ENCODE data around the gene FOSL2.

Gene FOSL2

DNA sequence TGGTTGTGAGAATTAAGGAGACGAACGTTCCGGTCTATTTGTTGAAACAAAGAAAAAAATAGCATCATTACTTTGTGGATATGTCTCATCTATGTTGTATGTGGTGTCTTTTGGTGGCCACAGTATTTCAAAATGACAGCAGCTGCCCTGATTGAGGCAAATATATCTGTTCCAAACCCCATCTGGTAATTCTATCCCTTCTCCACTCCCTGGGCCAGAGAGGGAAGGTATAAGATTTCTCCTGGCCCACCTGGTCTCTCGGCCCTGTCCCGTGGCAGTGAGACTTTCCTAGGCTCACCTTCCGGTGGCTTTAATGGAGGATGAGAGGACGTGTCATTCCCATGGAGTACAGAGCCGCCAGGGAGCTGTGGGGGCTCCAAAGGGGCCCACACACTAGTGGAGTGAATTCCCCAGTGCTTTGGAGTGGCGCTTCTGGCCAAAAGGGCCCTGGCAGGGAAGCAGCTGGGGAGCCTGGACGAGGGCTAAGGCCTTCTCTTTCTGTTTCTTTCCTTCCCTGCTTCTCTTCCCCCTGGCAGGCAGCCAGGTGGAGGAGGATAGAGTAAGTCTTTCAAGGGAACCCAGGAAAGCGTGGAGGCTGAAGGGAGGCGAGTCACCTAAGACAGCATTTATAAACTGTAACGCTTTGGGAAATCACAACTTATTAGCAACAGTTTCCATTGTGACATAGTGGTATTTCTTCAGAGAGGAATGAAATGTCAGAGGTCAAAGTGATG, 5.6 kb downstream of the FOSL2 start:
- H3K27ac ChIP-seq (replicated peaks): no peak overlapping the region
- H3K27me3 ChIP-seq (ENCODE audit: insufficient read depth, poor library complexity, severe bottlenecking): no peaks in the 10 kb centered on the region
- H3K4me3 ChIP-seq (replicated peaks; ENCODE audit: insufficient read depth, low read length): no peak overlapping the region
- DNase-seq (ENCODE audit: low read depth in 1 of 2, low spot score in 1 of 2): no peak
- TF ChIP-seq GABPA (IDR thresholded peaks at IDR 0.05; ENCODE audit: low read depth) (no peak), POLR2AphosphoS5 (IDR thresholded peaks at IDR 0.05; ENCODE audit: low read depth) (no peak), SPI1 (IDR thresholded peaks at IDR 0.05; ENCODE audit: borderline replicate concordance, low read depth) (no peak)
- TF ChIP-seq, protein P1, sequence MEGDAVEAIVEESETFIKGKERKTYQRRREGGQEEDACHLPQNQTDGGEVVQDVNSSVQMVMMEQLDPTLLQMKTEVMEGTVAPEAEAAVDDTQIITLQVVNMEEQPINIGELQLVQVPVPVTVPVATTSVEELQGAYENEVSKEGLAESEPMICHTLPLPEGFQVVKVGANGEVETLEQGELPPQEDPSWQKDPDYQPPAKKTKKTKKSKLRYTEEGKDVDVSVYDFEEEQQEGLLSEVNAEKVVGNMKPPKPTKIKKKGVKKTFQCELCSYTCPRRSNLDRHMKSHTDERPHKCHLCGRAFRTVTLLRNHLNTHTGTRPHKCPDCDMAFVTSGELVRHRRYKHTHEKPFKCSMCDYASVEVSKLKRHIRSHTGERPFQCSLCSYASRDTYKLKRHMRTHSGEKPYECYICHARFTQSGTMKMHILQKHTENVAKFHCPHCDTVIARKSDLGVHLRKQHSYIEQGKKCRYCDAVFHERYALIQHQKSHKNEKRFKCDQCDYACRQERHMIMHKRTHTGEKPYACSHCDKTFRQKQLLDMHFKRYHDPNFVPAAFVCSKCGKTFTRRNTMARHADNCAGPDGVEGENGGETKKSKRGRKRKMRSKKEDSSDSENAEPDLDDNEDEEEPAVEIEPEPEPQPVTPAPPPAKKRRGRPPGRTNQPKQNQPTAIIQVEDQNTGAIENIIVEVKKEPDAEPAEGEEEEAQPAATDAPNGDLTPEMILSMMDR (IDR thresholded peaks at IDR 0.05; ENCODE audit: insufficient read depth, low read length): no peak
- TF ChIP-seq, protein P2, sequence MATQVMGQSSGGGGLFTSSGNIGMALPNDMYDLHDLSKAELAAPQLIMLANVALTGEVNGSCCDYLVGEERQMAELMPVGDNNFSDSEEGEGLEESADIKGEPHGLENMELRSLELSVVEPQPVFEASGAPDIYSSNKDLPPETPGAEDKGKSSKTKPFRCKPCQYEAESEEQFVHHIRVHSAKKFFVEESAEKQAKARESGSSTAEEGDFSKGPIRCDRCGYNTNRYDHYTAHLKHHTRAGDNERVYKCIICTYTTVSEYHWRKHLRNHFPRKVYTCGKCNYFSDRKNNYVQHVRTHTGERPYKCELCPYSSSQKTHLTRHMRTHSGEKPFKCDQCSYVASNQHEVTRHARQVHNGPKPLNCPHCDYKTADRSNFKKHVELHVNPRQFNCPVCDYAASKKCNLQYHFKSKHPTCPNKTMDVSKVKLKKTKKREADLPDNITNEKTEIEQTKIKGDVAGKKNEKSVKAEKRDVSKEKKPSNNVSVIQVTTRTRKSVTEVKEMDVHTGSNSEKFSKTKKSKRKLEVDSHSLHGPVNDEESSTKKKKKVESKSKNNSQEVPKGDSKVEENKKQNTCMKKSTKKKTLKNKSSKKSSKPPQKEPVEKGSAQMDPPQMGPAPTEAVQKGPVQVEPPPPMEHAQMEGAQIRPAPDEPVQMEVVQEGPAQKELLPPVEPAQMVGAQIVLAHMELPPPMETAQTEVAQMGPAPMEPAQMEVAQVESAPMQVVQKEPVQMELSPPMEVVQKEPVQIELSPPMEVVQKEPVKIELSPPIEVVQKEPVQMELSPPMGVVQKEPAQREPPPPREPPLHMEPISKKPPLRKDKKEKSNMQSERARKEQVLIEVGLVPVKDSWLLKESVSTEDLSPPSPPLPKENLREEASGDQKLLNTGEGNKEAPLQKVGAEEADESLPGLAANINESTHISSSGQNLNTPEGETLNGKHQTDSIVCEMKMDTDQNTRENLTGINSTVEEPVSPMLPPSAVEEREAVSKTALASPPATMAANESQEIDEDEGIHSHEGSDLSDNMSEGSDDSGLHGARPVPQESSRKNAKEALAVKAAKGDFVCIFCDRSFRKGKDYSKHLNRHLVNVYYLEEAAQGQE (IDR thresholded peaks at IDR 0.05; ENCODE audit: insufficient replicate concordance, low read depth): no peak

DNA sequence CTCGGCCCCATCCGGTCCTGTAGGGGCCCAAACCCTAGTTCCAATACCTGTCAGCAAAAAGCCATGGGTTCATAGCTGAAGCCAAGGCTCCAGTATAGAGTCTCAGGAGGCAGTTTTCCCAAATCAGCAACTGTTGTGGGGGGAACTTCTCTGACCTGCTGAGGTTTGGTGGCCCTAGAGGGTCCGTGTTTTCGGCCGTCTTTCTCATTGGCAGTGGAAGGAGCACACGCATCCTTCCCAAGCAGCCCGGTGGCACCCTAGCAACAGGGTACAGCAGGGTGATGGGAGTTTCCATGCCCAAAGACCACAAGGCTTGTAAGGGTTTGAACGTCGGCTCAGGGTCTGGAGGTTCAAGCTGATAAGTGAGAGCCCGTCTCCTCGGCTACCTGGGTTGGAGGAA, 6.6 kb downstream of the FOSL2 start:
- Histone ChIP-seq H3K27ac (replicated peaks) (no peak overlapping the region), H3K27me3 (ENCODE audit: insufficient read depth, poor library complexity, severe bottlenecking) (no peaks in the 10 kb centered on the region), H3K4me3 (replicated peaks; ENCODE audit: insufficient read depth, low read length) (no peak overlapping the region)
- TF ChIP-seq, protein P1 (IDR thresholded peaks at IDR 0.05; ENCODE audit: insufficient read depth, low read length): no peak
- TF ChIP-seq, protein P2 (IDR thresholded peaks at IDR 0.05; ENCODE audit: insufficient replicate concordance, low read depth): no peak
- no peak for TF ChIP-seq SPI1 (IDR thresholded peaks at IDR 0.05; ENCODE audit: borderline replicate concordance, low read depth)
- TF ChIP-seq GABPA (IDR thresholded peaks at IDR 0.05; ENCODE audit: low read depth): no peak
- no peak for TF ChIP-seq POLR2AphosphoS5 (IDR thresholded peaks at IDR 0.05; ENCODE audit: low read depth)
- DNase-seq (ENCODE audit: low read depth in 1 of 2, low spot score in 1 of 2): no peak

DNA sequence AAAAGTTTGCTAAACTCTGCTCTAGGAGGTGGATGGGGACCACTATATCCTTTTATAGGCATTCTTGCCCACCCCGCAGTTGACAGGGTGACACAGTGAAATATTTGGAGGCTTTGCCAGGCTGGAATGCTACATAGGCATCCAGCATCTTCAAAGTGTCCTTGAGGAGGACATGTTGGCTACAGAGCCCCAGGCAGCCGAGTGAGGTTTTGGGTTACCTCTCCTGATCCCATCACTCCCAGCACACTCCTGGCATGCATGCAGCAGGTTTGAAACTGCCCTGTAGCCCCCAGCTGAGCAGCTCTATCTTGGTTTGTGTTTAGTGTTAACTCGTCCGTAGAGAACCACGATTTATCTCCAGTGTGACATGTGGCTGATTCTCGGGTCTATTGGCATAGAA, 7.3 kb downstream of the FOSL2 start:
- no peak overlapping the region for H3K27ac ChIP-seq (replicated peaks)
- DNase-seq (ENCODE audit: low read depth in 1 of 2, low spot score in 1 of 2): no peak
- H3K27me3 ChIP-seq (ENCODE audit: insufficient read depth, poor library complexity, severe bottlenecking): no peaks in the 10 kb centered on the region
- no peak for TF ChIP-seq SPI1 (IDR thresholded peaks at IDR 0.05; ENCODE audit: borderline replicate concordance, low read depth)
- TF ChIP-seq GABPA (IDR thresholded peaks at IDR 0.05; ENCODE audit: low read depth): no peak
- TF ChIP-seq, protein P1 (IDR thresholded peaks at IDR 0.05; ENCODE audit: insufficient read depth, low read length): no peak
- TF ChIP-seq, protein P2 (IDR thresholded peaks at IDR 0.05; ENCODE audit: insufficient replicate concordance, low read depth): no peak
- TF ChIP-seq POLR2AphosphoS5 (IDR thresholded peaks at IDR 0.05; ENCODE audit: low read depth): no peak
- H3K4me3 ChIP-seq (replicated peaks; ENCODE audit: insufficient read depth, low read length): no peak overlapping the region

Measured in HL-60 (cell line).